Muscle layer of colon (tissue), 2 donors: ENCODE data around the gene TRPV4.

ENCODE experiments used
- H3K27ac ChIP-seq: one replicate; pipeline ENCODE4 v1.7.0; 2013; ENCODE audit warnings: low read depth, mild to moderate bottlenecking, low read length, moderate library complexity
- H3K27me3 ChIP-seq, 2 donors: one replicate each; pipeline ENCODE4 v1.7.0; 2013; ENCODE audit warnings: low read length in 2 of 2, mild to moderate bottlenecking in 2 of 2; ENCODE audit not compliant: insufficient read depth in 2 of 2, control insufficient read depth in 1 of 2
- H3K36me3 ChIP-seq: one replicate; pipeline ENCODE4 v1.7.0; 2013; ENCODE audit warnings: mild to moderate bottlenecking, low read length; ENCODE audit not compliant: insufficient read depth
- H3K4me1 ChIP-seq: one replicate; pipeline ENCODE4 v1.7.0; 2013; ENCODE audit warnings: mild to moderate bottlenecking, low read length; ENCODE audit not compliant: insufficient read depth
- H3K4me3 ChIP-seq, 2 donors: one replicate each; pipeline ENCODE4 v1.7.0; 2013; ENCODE audit warnings: low read length in 2 of 2, low read depth in 1 of 2, mild to moderate bottlenecking in 1 of 2, moderate library complexity in 1 of 2
- H3K9ac ChIP-seq: one replicate; pipeline ENCODE4 v1.7.0; 2013; ENCODE audit warnings: low read length
- H3K9me3 ChIP-seq: one replicate; pipeline ENCODE4 v1.7.0; 2013; ENCODE audit warnings: mild to moderate bottlenecking, low read length
- donor health status: abdominal sarcoma.
- donor health status: Adenocarcinoma of cecum.

TRPV4 gene

GRCh38 chr12:109752117-109753053, 80.8 kb downstream of the TRPV4 start:
- no peak overlapping the region for H3K9ac ChIP-seq
- no peaks in the 10 kb centered on the region for H3K4me1 ChIP-seq
- no peaks in the 10 kb centered on the region for H3K9me3 ChIP-seq
- H3K4me3 ChIP-seq = no peak overlapping the region
- no peaks in the 10 kb centered on the region for H3K36me3 ChIP-seq
- H3K27ac ChIP-seq = no peak overlapping the region
- H3K27me3 ChIP-seq = no peaks in the 10 kb centered on the region

GRCh38 chr12:109744986-109745942, 87.9 kb downstream of the TRPV4 start:
- H3K9me3 ChIP-seq = no peaks in the 10 kb centered on the region
- no peaks in the 10 kb centered on the region for H3K27me3 ChIP-seq
- H3K9ac ChIP-seq = no peak overlapping the region
- no peak overlapping the region for H3K4me3 ChIP-seq
- no peak overlapping the region for H3K27ac ChIP-seq
- H3K36me3 ChIP-seq = no peaks in the 10 kb centered on the region
- H3K4me1 ChIP-seq = no peaks in the 10 kb centered on the region

DNA sequence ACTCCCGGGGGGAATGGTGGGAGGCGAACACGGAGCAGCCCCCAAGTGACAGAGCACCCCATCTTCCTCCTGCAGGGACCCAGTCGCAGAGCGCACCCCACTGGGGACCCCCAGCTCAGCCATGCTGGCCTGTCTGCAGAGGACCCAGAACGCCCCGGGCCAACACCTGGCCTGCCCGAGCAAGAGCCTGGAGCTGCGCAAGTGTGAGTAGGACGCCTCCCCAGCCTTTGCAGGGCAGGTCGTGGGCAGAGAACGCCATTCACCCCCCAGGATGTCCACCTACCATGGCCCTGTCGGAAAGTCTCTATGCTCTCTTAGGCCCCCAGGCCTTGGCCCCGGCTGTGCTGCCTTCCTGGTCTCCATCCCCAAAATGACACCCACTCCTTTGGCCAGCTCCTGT, 89.2 kb downstream of the TRPV4 start:
- H3K9me3 ChIP-seq = no peaks in the 10 kb centered on the region
- H3K36me3 ChIP-seq = no peaks in the 10 kb centered on the region
- H3K27ac ChIP-seq = no peak overlapping the region
- H3K9ac ChIP-seq = no peak overlapping the region
- H3K4me1 ChIP-seq = no peaks in the 10 kb centered on the region
- H3K27me3 ChIP-seq = no peaks in the 10 kb centered on the region
- no peak overlapping the region for H3K4me3 ChIP-seq

- H3K27me3 ChIP-seq = no peaks in the 10 kb centered on the region
- H3K9me3 ChIP-seq = no peaks in the 10 kb centered on the region
- H3K4me3 ChIP-seq = no peak overlapping the region
- H3K36me3 ChIP-seq = no peaks in the 10 kb centered on the region
- no peak overlapping the region for H3K9ac ChIP-seq
- no peaks in the 10 kb centered on the region for H3K4me1 ChIP-seq
- H3K27ac ChIP-seq = no peak overlapping the region
Observed at GRCh38 chr12:109743076-109743910, 89.9 kb downstream of the TRPV4 start.

- H3K36me3 ChIP-seq = no peaks in the 10 kb centered on the region
- H3K27ac ChIP-seq = no peak overlapping the region
- H3K9ac ChIP-seq = no peak overlapping the region
- no peak overlapping the region for H3K4me3 ChIP-seq
- no peaks in the 10 kb centered on the region for H3K4me1 ChIP-seq
- no peaks in the 10 kb centered on the region for H3K27me3 ChIP-seq
- no peaks in the 10 kb centered on the region for H3K9me3 ChIP-seq
Observed at GRCh38 chr12:109741970-109742703, 91.1 kb downstream of the TRPV4 start.

GRCh38 chr12:109741286-109741969, 91.8 kb downstream of the TRPV4 start:
- Histone ChIP-seq H3K36me3 (no peaks in the 10 kb centered on the region), H3K4me1 (no peaks in the 10 kb centered on the region), H3K9ac (no peak overlapping the region), H3K9me3 (no peaks in the 10 kb centered on the region), H3K27ac (no peak overlapping the region), H3K27me3 (no peaks in the 10 kb centered on the region), H3K4me3 (no peak overlapping the region)

GRCh38 chr12:109740694-109741245, 92.4 kb downstream of the TRPV4 start:
- H3K9me3 ChIP-seq = no peaks in the 10 kb centered on the region
- no peak overlapping the region for H3K9ac ChIP-seq
- H3K4me1 ChIP-seq = no peaks in the 10 kb centered on the region
- no peak overlapping the region for H3K4me3 ChIP-seq
- no peak overlapping the region for H3K27ac ChIP-seq
- H3K36me3 ChIP-seq = no peaks in the 10 kb centered on the region
- no peaks in the 10 kb centered on the region for H3K27me3 ChIP-seq

DNA sequence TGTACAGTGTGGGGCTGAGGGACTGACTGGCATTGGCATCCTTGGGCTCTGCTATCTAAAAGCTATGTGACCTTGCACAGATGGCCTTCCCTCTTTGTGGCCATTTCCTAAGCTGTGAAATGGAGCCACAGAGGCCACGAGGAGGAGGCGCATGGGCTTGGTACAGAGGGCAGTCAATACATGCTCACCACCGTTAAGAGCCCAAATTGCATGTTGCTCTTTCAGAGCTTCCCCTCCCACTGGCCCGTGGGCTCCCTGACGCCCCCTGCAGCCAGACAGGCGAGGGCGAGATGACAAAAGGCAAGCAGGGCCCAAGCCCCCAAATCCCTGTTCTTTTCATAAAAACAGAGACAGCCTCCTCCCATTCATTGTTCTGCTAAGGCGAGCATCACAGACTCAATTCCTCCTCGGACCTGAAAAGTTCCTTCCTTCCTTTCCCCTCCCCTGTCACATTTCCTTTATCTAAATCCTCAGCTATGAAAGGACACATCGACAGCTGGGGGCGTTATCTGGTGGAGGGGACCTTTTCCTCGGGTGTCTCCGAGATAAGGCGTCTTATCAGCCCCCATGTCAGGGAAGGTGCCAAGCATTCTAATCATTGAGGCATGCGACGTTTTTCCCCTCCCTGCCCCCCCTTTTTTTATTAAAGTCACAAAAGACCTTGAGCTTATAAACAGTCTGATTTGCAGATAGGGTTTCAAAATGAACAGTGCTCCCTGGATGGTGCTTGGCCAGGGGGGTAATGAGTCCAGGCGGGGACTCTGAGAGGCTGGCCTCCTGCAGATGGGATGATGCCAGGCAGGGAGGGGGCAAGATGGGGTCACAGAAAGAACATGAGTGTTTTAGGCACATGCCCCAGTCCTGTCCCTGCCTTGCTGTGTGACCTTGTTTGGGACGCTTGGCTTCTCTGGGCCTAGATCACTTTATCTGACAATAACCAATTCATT, 93.2 kb downstream of the TRPV4 start:
- H3K9ac ChIP-seq = no peak overlapping the region
- no peaks in the 10 kb centered on the region for H3K36me3 ChIP-seq
- H3K4me3 ChIP-seq = no peak overlapping the region
- no peaks in the 10 kb centered on the region for H3K27me3 ChIP-seq
- H3K27ac ChIP-seq = no peak overlapping the region
- H3K9me3 ChIP-seq = no peaks in the 10 kb centered on the region
- no peaks in the 10 kb centered on the region for H3K4me1 ChIP-seq

DNA sequence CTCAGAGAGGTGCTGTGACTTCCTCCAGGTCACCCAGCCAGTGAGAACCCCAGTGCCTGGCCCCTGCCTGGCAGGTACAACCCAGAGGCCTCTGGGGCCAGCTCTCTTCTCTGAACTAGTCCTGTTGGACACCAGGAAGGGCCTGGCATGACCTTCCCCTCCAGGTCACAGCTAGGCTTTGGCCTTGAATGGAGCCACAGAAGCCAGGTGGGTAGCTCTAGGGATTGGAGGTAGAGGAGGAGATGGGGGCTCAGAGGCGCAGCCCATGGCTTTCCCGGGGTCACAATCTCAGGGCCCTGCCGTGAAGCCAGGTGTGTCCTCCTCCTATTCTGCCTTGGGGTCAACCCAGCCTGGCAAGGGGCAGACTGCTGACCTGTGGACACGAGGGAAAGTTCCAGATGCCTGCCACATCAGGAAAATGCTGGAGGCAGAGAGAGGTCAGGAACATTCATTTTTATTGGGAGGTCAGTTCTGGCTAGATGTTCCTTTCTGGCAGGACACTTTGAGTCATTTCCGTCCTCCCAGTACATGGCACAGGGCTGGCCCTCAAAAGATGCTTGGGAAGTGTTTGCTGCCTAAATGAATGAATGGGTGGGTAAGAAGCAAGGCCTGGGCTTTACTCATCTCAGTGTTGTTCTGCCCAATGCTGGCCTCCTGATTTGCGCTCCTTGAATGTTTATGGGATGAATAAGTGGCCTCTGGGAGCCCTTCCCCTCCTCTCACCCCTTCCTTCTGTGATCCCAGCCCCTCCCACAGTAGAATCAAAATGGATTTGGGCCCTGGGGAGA, 94.1 kb downstream of the TRPV4 start:
- no peaks in the 10 kb centered on the region for H3K4me1 ChIP-seq
- H3K9me3 ChIP-seq = no peaks in the 10 kb centered on the region
- no peak overlapping the region for H3K9ac ChIP-seq
- no peak overlapping the region for H3K27ac ChIP-seq
- no peaks in the 10 kb centered on the region for H3K36me3 ChIP-seq
- no peak overlapping the region for H3K4me3 ChIP-seq
- no peaks in the 10 kb centered on the region for H3K27me3 ChIP-seq
